Neural cell (in vitro differentiated cells): ENCODE data around the gene PCYT2. TPM values are rescaled to one million over a fixed set of nuclear protein-coding genes. Genes with fewer than 3 reads are reported as not detected.

Experiments used
- H2AFZ ChIP-seq: fragments of 200-600, 300-800 bp; sonication (generic), shearing (Covaris generic); 2 replicates; pipeline ENCODE4 v1.6.0; 2014; ENCODE audit warnings: low read depth, mild to moderate bottlenecking, antibody characterized with exemption, low read length, moderate library complexity
- H3F3A ChIP-seq: fragments of 200-600 bp; shearing (Covaris generic); 2 replicates; pipeline ENCODE4 v1.6.1; 2016; ENCODE audit warnings: mild to moderate bottlenecking, moderate library complexity, mixed read lengths, antibody characterized with exemption, low read length; ENCODE audit not compliant: insufficient read depth, poor library complexity, severe bottlenecking
- H3K27ac ChIP-seq: fragments of 200-600, 300-800 bp; sonication (generic), shearing (Covaris generic); 2 replicates; pipeline ENCODE4 v1.5.1; 2014; ENCODE audit warnings: mild to moderate bottlenecking, low read length, moderate library complexity
- H3K27me3 ChIP-seq: fragments of 300-800, 200-600 bp; sonication (generic), shearing (Covaris generic); 2 replicates; pipeline ENCODE4 v1.6.0; 2014; ENCODE audit warnings: mild to moderate bottlenecking, low read depth, low read length, moderate library complexity; ENCODE audit not compliant: insufficient read depth
- H3K36me3 ChIP-seq: fragments of 300-800, 200-600 bp; sonication (generic), shearing (Covaris generic); 2 replicates; pipeline ENCODE4 v1.5.1; 2014; ENCODE audit warnings: mild to moderate bottlenecking, antibody characterized with exemption, low read length, moderate library complexity; ENCODE audit not compliant: insufficient read depth
- H3K4me2 ChIP-seq: fragments of 300-800, 200-600 bp; sonication (generic), shearing (Covaris generic); 2 replicates; pipeline ENCODE4 v1.6.0; 2014; ENCODE audit warnings: mild to moderate bottlenecking, low read length
- H3K4me3 ChIP-seq: fragments of 300-800, 200-600 bp; sonication (generic), shearing (Covaris generic); 2 replicates; pipeline ENCODE4 v1.5.1; 2014; ENCODE audit warnings: mild to moderate bottlenecking, low read length, moderate library complexity
- H3K79me2 ChIP-seq: fragments of 200-600 bp; shearing (Covaris generic); replicated peaks from 2 replicates; pipeline ENCODE4 v1.6.0; 2014; ENCODE audit warnings: mild to moderate bottlenecking, low read length, moderate library complexity; ENCODE audit not compliant: insufficient read depth
- H3K9ac ChIP-seq: fragments of 300-800, 200-600 bp; sonication (generic), shearing (Covaris generic); 2 replicates; pipeline ENCODE4 v1.6.1; 2016; ENCODE audit warnings: mild to moderate bottlenecking, low read length, mixed read lengths
- H3K9me2 ChIP-seq: fragments of 200-600 bp; shearing (Covaris generic); 2 replicates; pipeline ENCODE4 v1.6.1; 2016; ENCODE audit warnings: mild to moderate bottlenecking, low read length, mixed read lengths; ENCODE audit not compliant: insufficient read depth
- H3K9me3 ChIP-seq: fragments of 200-600, 300-800 bp; sonication (generic), shearing (Covaris generic); 2 replicates; pipeline ENCODE4 v1.6.1; 2016; ENCODE audit warnings: mild to moderate bottlenecking, mixed run types, low read length, moderate library complexity, mixed read lengths
- H4K20me1 ChIP-seq: fragments of 200-600 bp; shearing (Covaris generic); 2 replicates; pipeline ENCODE4 v1.6.1; 2016; ENCODE audit warnings: mild to moderate bottlenecking, mixed run types; ENCODE audit not compliant: insufficient read depth
- EP300 ChIP-seq: fragments of 450-650 bp; conservative IDR thresholded peaks from 2 replicates; pipeline ENCODE4 v1.6.1; 2014; ENCODE audit warnings: antibody characterized with exemption, mild to moderate bottlenecking, moderate library complexity; ENCODE audit not compliant: poor library complexity, severe bottlenecking
- EZH2 ChIP-seq: fragments of 200-600, 300-800 bp; shearing (Covaris generic), sonication (generic); IDR thresholded peaks from 2 replicates; pipeline ENCODE4 v1.6.1; 2014; ENCODE audit warnings: antibody characterized with exemption, low read length, borderline replicate concordance, mild to moderate bottlenecking; ENCODE audit not compliant: insufficient read depth, poor library complexity, severe bottlenecking
- MXI1 ChIP-seq: fragments of 450-650 bp; conservative IDR thresholded peaks from 2 replicates; pipeline ENCODE4 v1.6.1; 2014; ENCODE audit warnings: antibody characterized with exemption, mild to moderate bottlenecking; ENCODE audit not compliant: poor library complexity, severe bottlenecking
- POLR2AphosphoS5 ChIP-seq: IDR thresholded peaks from 2 replicates; pipeline ENCODE4 v1.6.1; 2012
- RAD21 ChIP-seq: fragments of 450-650 bp; conservative IDR thresholded peaks from 2 replicates; pipeline ENCODE4 v1.6.1; 2014; ENCODE audit warnings: antibody characterized with exemption, mild to moderate bottlenecking, moderate library complexity
- REST ChIP-seq: IDR thresholded peaks from 2 replicates; pipeline ENCODE4 v1.6.1; 2012; ENCODE audit warnings: borderline replicate concordance
- SMC3 ChIP-seq: fragments of 450-650 bp; conservative IDR thresholded peaks from 2 replicates; pipeline ENCODE4 v1.6.1; 2014; ENCODE audit warnings: antibody characterized with exemption, mild to moderate bottlenecking, moderate library complexity; ENCODE audit not compliant: poor library complexity
- TAF1 ChIP-seq: IDR thresholded peaks from 2 replicates; pipeline ENCODE4 v1.6.1; 2012; ENCODE audit warnings: low read depth
- polyA plus RNA-seq: library from polyadenylated mRNA; depleted of rRNA; stranded (reverse); fragments of >200 nt; gene quantifications from 2 replicates; pipeline ENCODE4 v1.2.3, GENCODE V29; 2014
- TF ChIP-seq, protein P1 (sequence below): fragments of 450-650 bp; IDR thresholded peaks from 2 replicates; pipeline ENCODE4 v1.5.1; 2014; ENCODE audit warnings: antibody characterized with exemption, mild to moderate bottlenecking, moderate library complexity; ENCODE audit not compliant: poor library complexity, severe bottlenecking

The PCYT2 gene
- polyA plus RNA-seq, 1 donor from 2014 or later = 35.3 TPM

DNA sequence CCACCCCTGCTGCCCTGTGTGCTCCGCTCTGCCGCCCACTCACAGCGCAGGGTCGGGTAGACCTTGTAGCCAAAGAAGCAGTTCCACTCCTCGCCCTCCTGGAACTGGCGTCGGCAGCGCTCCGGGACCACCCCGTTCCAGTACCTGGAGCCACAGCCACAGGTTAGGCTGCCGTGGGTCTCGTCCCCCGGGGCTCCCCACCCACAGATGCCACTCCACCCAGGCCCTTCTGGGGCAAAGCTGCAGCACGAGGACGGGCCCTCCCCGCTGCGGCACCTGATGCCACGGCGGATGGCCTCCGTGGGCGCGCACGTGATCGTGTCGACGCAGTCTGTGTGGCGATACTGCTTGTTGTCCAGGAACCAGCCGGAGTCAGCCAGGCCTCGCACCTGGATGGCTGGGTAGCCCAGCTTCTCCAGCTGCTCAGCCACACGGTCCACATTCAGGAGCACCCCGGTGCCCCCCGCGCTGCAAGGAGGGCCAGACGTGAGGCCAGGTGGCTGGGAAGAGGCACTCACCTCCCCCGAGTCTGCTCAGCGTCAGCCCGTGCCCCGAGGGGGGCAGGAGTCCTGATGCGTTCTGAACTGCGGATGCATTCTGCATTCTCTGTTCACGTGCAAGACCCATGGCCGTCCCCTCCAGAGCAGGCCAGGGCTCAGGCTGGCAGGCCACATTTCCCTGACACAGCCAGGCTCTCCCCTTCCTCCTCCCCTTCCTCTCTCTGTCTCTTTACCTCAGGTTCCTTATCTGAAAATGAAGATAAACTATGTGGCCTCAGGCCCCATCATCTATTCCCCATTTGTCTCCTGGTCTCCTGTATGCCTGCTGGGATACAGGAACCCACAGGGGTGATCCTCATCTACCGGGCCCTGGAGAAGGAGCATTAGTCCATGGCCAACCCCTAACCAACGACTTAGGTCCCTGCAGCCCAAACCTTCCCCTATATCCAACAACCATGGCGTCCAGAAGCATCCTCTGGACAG is 45.7 kb upstream of the PCYT2 start:
- TF ChIP-seq SMC3 = no peak
- no peak for TF ChIP-seq POLR2AphosphoS5
- no peak for TF ChIP-seq TAF1
- no peak for TF ChIP-seq REST
- TF ChIP-seq, protein P1, sequence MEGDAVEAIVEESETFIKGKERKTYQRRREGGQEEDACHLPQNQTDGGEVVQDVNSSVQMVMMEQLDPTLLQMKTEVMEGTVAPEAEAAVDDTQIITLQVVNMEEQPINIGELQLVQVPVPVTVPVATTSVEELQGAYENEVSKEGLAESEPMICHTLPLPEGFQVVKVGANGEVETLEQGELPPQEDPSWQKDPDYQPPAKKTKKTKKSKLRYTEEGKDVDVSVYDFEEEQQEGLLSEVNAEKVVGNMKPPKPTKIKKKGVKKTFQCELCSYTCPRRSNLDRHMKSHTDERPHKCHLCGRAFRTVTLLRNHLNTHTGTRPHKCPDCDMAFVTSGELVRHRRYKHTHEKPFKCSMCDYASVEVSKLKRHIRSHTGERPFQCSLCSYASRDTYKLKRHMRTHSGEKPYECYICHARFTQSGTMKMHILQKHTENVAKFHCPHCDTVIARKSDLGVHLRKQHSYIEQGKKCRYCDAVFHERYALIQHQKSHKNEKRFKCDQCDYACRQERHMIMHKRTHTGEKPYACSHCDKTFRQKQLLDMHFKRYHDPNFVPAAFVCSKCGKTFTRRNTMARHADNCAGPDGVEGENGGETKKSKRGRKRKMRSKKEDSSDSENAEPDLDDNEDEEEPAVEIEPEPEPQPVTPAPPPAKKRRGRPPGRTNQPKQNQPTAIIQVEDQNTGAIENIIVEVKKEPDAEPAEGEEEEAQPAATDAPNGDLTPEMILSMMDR = no peak
- no peak for TF ChIP-seq EZH2
- no peak for TF ChIP-seq EP300
- TF ChIP-seq RAD21 = no peak
- no peak for TF ChIP-seq MXI1
- H3K36me3 ChIP-seq = no peaks in the 10 kb centered on the region
- H3K4me3 ChIP-seq = no peak overlapping the region
- no peaks in the 10 kb centered on the region for H4K20me1 ChIP-seq
- H3K79me2 ChIP-seq = no peaks in the 10 kb centered on the region
- no peak overlapping the region for H3K27ac ChIP-seq
- no peaks in the 10 kb centered on the region for H3F3A ChIP-seq
- H3K9ac ChIP-seq = no peak overlapping the region
- no peaks in the 10 kb centered on the region for H3K9me2 ChIP-seq
- no peaks in the 10 kb centered on the region for H3K9me3 ChIP-seq
- H3K27me3 ChIP-seq = peaks cover 41% of the 10 kb centered on the region
- no peak overlapping the region for H3K4me2 ChIP-seq
- H2AFZ ChIP-seq = no peak overlapping the region

GRCh38 chr17:81955756-81956544 is 44.8 kb upstream of the PCYT2 start:
- H3K9ac ChIP-seq = no peak overlapping the region
- no peak overlapping the region for H3K27ac ChIP-seq

More at GRCh38 chr17:81955756-81956544, 44.8 kb upstream of the PCYT2 start:
- Histone ChIP-seq H3K4me2 (no peak overlapping the region), H4K20me1 (no peaks in the 10 kb centered on the region), H3K4me3 (no peak overlapping the region), H3K9me3 (no peaks in the 10 kb centered on the region), H3K36me3 (no peaks in the 10 kb centered on the region), H3K9me2 (no peaks in the 10 kb centered on the region), H2AFZ (no peak overlapping the region), H3F3A (no peaks in the 10 kb centered on the region), H3K79me2 (no peaks in the 10 kb centered on the region), H3K27me3 (peaks cover 36% of the 10 kb centered on the region)
- TF ChIP-seq MXI1 = no peak
- no peak for TF ChIP-seq TAF1
- TF ChIP-seq POLR2AphosphoS5 = no peak
- TF ChIP-seq, protein P1 = no peak
- no peak for TF ChIP-seq SMC3
- no peak for TF ChIP-seq EZH2
- TF ChIP-seq EP300 = no peak
- TF ChIP-seq RAD21 = no peak
- TF ChIP-seq REST = no peak
